NT2/D1 (cell line): ENCODE results near the gene SLC7A5.

ENCODE experiments used
- DNase-seq: peaks from one replicate; pipeline ENCODE4 v3.0.0-alpha.2; 2011; ENCODE audit warnings: low read depth, low spot score
- H3K27me3 ChIP-seq: 2 replicates; pipeline ENCODE4 v1.6.0; 2011; ENCODE audit warnings: mild to moderate bottlenecking; ENCODE audit not compliant: insufficient read length, insufficient read depth
- H3K36me3 ChIP-seq: 2 replicates; pipeline ENCODE4 v1.6.1; 2011; ENCODE audit warnings: mild to moderate bottlenecking, low read length, mixed read lengths; ENCODE audit not compliant: insufficient read depth, insufficient read length
- H3K4me1 ChIP-seq: 2 replicates; pipeline ENCODE4 v1.5.1; 2011; ENCODE audit not compliant: insufficient read depth, insufficient read length
- H3K4me3 ChIP-seq: 2 replicates; pipeline ENCODE4 v1.5.1; 2011; ENCODE audit warnings: low read depth; ENCODE audit not compliant: insufficient read length
- H3K9ac ChIP-seq: 2 replicates; pipeline ENCODE4 v1.6.0; 2011; ENCODE audit warnings: low read depth; ENCODE audit not compliant: insufficient read length
- H3K9me3 ChIP-seq: 2 replicates; pipeline ENCODE4 v1.5.1; 2011; ENCODE audit warnings: mild to moderate bottlenecking, low read length; ENCODE audit not compliant: insufficient read depth
- SUZ12 ChIP-seq: IDR thresholded peaks from 2 replicates; pipeline ENCODE4 v1.6.1; 2011; ENCODE audit not compliant: insufficient read length, insufficient read depth; ENCODE audit errors: extremely low read depth
- YY1 ChIP-seq: IDR thresholded peaks from 2 replicates; pipeline ENCODE4 v1.6.1; 2011; ENCODE audit not compliant: insufficient read length, insufficient read depth
- ZNF274 ChIP-seq: IDR thresholded peaks from 2 replicates; pipeline ENCODE4 v1.6.1; 2011; ENCODE audit warnings: mild to moderate bottlenecking, low read depth, low read length

SLC7A5 gene

GRCh38 chr16:87850009-87851006 is 19.0 kb downstream of the SLC7A5 start:
- H3K9ac ChIP-seq: peak overlapping the region; percentile 18
- no peak for TF ChIP-seq YY1
- no peaks in the 10 kb centered on the region for H3K27me3 ChIP-seq
- H3K4me1 ChIP-seq: peaks cover 58% of the 10 kb centered on the region
- no peak for DNase-seq
- no peak overlapping the region for H3K4me3 ChIP-seq
- H3K9me3 ChIP-seq: no peaks in the 10 kb centered on the region
- peaks cover 94% of the 10 kb centered on the region for H3K36me3 ChIP-seq

GRCh38 chr16:87849419-87850008 is 19.8 kb downstream of the SLC7A5 start:
- peaks cover 94% of the 10 kb centered on the region for H3K36me3 ChIP-seq
- no peaks in the 10 kb centered on the region for H3K27me3 ChIP-seq

DNA sequence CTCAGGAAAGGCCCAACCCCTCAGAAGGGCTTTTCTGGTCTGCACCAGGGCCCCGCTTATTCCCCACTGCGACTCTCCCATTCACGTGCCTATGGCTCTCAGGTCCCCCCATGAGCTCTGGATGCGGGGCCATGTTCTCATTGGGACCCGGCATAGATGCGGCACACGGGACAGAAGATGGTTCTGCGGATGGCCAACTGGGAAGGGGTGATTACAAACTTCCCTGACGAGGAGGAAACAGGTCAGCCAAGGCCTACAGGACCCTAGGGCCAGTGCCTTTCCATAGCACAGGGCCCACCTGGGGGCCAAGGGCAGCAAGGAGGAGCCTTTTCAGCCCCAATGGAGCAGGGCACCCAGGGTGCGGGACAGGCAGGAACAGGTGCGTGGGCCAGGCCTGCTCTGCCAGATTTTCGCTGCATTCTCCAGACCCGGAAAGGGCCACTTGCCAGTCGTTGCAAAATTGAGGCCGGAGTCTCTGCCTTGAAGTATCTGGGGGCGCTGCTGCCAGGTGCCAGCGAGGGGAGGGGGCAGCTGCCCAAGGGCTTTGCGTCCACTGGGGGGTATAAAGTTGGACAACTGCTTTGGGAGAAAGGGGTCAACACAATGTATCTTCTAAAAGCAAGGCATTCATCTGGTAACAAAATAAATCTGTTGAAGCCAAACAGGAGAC is 20.5 kb downstream of the SLC7A5 start:
- no peaks in the 10 kb centered on the region for H3K27me3 ChIP-seq
- H3K9me3 ChIP-seq: no peaks in the 10 kb centered on the region
- peaks cover 97% of the 10 kb centered on the region for H3K36me3 ChIP-seq
- no peak overlapping the region for H3K4me3 ChIP-seq
- DNase-seq: no peak
- TF ChIP-seq ZNF274 (no peak), SUZ12 (no peak), YY1 (no peak)
- H3K4me1 ChIP-seq: peaks cover 66% of the 10 kb centered on the region
- H3K9ac ChIP-seq: peak overlapping the region; percentile 57

More at GRCh38 chr16:87849419-87850008, 19.8 kb downstream of the SLC7A5 start:
- peak overlapping the region; percentile 18 for H3K9ac ChIP-seq
- H3K9me3 ChIP-seq: no peaks in the 10 kb centered on the region
- peaks cover 60% of the 10 kb centered on the region for H3K4me1 ChIP-seq
- TF ChIP-seq SUZ12 (no peak), ZNF274 (no peak), YY1 (no peak)
- no peak overlapping the region for H3K4me3 ChIP-seq
- DNase-seq: no peak

- Histone ChIP-seq H3K27me3 (no peaks in the 10 kb centered on the region), H3K36me3 (peaks cover 99% of the 10 kb centered on the region), H3K9ac (peak overlapping the region; percentile 57), H3K4me1 (peaks cover 68% of the 10 kb centered on the region), H3K4me3 (no peak overlapping the region), H3K9me3 (no peaks in the 10 kb centered on the region)
- DNase-seq: no peak
- TF ChIP-seq ZNF274 (no peak), YY1 (no peak), SUZ12 (no peak)
Measured at GRCh38 chr16:87847785-87848675, 21.3 kb downstream of the SLC7A5 start.

DNA sequence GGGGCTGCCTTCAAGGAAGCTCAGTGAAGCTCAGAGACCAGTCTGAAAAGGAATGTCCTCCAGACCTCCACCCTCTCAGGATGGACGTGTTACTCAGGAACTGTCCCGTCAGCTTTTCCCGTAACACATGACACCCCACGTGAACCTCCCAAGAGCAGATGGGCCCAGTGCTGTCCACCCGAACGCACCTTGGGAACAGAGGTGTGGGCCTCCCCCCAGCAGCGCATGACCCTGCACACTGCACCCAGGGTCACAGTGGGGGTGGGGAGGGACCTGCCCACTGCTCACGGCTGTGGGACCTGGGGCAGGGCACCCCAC is 21.9 kb downstream of the SLC7A5 start:
- H3K9ac ChIP-seq: peak overlapping the region; percentile 36
- peaks cover 72% of the 10 kb centered on the region for H3K4me1 ChIP-seq
- no peak for DNase-seq
- TF ChIP-seq SUZ12: no peak
- no peak for TF ChIP-seq YY1
- TF ChIP-seq ZNF274: no peak
- H3K9me3 ChIP-seq: no peaks in the 10 kb centered on the region
- peaks cover 99% of the 10 kb centered on the region for H3K36me3 ChIP-seq
- H3K27me3 ChIP-seq: no peaks in the 10 kb centered on the region
- H3K4me3 ChIP-seq: no peak overlapping the region

DNA sequence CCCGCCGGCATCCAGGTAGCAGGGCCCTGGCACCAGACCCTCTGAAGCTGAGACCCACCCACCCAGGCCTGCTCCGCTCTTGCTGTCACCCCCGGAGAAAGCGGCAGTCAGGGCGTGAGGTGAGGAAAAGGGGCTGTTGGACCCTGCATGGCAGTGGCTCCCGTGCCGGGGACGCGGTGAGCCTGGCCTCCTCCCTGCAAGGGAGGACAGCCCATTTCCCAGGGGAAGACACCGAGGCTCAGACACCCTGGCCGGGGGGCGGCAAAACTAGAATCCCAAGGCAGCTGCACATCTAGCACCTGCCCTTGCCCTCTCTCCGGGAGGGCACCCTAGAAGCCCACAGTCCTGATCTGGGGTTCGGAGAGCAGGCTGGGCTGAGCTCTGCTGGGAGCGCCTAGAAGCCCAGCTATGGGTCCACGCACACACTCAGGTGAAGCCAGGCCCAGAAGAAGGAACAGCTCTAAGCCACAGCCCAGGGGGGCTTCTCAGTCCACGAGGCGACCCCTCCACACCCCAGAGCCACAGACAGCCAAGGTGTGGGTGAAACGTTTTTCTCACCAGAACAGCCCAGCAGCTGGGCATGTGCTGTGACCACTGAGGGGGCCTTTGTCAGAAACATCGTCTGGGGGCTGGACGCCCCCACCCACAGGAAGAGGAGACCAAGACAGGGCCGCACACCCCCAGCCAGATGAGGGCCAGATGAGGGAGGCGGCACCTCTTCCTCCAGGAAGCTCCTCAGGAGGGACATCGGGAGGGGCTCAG is 22.4 kb downstream of the SLC7A5 start:
- TF ChIP-seq SUZ12: no peak
- TF ChIP-seq YY1: no peak
- no peak for TF ChIP-seq ZNF274
- Histone ChIP-seq H3K4me1 (peaks cover 68% of the 10 kb centered on the region), H3K9me3 (no peaks in the 10 kb centered on the region), H3K36me3 (peaks cover 99% of the 10 kb centered on the region), H3K9ac (peak overlapping the region; percentile 6), H3K27me3 (no peaks in the 10 kb centered on the region), H3K4me3 (no peak overlapping the region)
- no peak for DNase-seq
